Neural cell (in vitro differentiated cells): ENCODE results near the gene PTPRN2. TPM values are rescaled to one million over a fixed set of nuclear protein-coding genes. Genes with fewer than 3 reads are reported as not detected.

Experiments
- H2AFZ ChIP-seq: fragments of 200-600, 300-800 bp; sonication (generic), shearing (Covaris generic); 2 replicates; pipeline ENCODE4 v1.6.0; 2014; ENCODE audit warnings: low read depth, mild to moderate bottlenecking, antibody characterized with exemption, low read length, moderate library complexity
- H3F3A ChIP-seq: fragments of 200-600 bp; shearing (Covaris generic); 2 replicates; pipeline ENCODE4 v1.6.1; 2016; ENCODE audit warnings: mild to moderate bottlenecking, moderate library complexity, mixed read lengths, antibody characterized with exemption, low read length; ENCODE audit not compliant: insufficient read depth, poor library complexity, severe bottlenecking
- H3K27ac ChIP-seq: fragments of 200-600, 300-800 bp; sonication (generic), shearing (Covaris generic); 2 replicates; pipeline ENCODE4 v1.5.1; 2014; ENCODE audit warnings: mild to moderate bottlenecking, low read length, moderate library complexity
- H3K27me3 ChIP-seq: fragments of 300-800, 200-600 bp; sonication (generic), shearing (Covaris generic); 2 replicates; pipeline ENCODE4 v1.6.0; 2014; ENCODE audit warnings: mild to moderate bottlenecking, low read depth, low read length, moderate library complexity; ENCODE audit not compliant: insufficient read depth
- H3K36me3 ChIP-seq: fragments of 300-800, 200-600 bp; sonication (generic), shearing (Covaris generic); 2 replicates; pipeline ENCODE4 v1.5.1; 2014; ENCODE audit warnings: mild to moderate bottlenecking, antibody characterized with exemption, low read length, moderate library complexity; ENCODE audit not compliant: insufficient read depth
- H3K4me2 ChIP-seq: fragments of 300-800, 200-600 bp; sonication (generic), shearing (Covaris generic); 2 replicates; pipeline ENCODE4 v1.6.0; 2014; ENCODE audit warnings: mild to moderate bottlenecking, low read length
- H3K4me3 ChIP-seq: fragments of 300-800, 200-600 bp; sonication (generic), shearing (Covaris generic); 2 replicates; pipeline ENCODE4 v1.5.1; 2014; ENCODE audit warnings: mild to moderate bottlenecking, low read length, moderate library complexity
- H3K79me2 ChIP-seq: fragments of 200-600 bp; shearing (Covaris generic); replicated peaks from 2 replicates; pipeline ENCODE4 v1.6.0; 2014; ENCODE audit warnings: mild to moderate bottlenecking, low read length, moderate library complexity; ENCODE audit not compliant: insufficient read depth
- H3K9ac ChIP-seq: fragments of 300-800, 200-600 bp; sonication (generic), shearing (Covaris generic); 2 replicates; pipeline ENCODE4 v1.6.1; 2016; ENCODE audit warnings: mild to moderate bottlenecking, low read length, mixed read lengths
- H3K9me2 ChIP-seq: fragments of 200-600 bp; shearing (Covaris generic); 2 replicates; pipeline ENCODE4 v1.6.1; 2016; ENCODE audit warnings: mild to moderate bottlenecking, low read length, mixed read lengths; ENCODE audit not compliant: insufficient read depth
- H3K9me3 ChIP-seq: fragments of 200-600, 300-800 bp; sonication (generic), shearing (Covaris generic); 2 replicates; pipeline ENCODE4 v1.6.1; 2016; ENCODE audit warnings: mild to moderate bottlenecking, mixed run types, low read length, moderate library complexity, mixed read lengths
- H4K20me1 ChIP-seq: fragments of 200-600 bp; shearing (Covaris generic); 2 replicates; pipeline ENCODE4 v1.6.1; 2016; ENCODE audit warnings: mild to moderate bottlenecking, mixed run types; ENCODE audit not compliant: insufficient read depth
- CTCF ChIP-seq: fragments of 450-650 bp; IDR thresholded peaks from 2 replicates; pipeline ENCODE4 v1.5.1; 2014; ENCODE audit warnings: antibody characterized with exemption, mild to moderate bottlenecking, moderate library complexity; ENCODE audit not compliant: poor library complexity, severe bottlenecking
- EP300 ChIP-seq: fragments of 450-650 bp; conservative IDR thresholded peaks from 2 replicates; pipeline ENCODE4 v1.6.1; 2014; ENCODE audit warnings: antibody characterized with exemption, mild to moderate bottlenecking, moderate library complexity; ENCODE audit not compliant: poor library complexity, severe bottlenecking
- EZH2 ChIP-seq: fragments of 200-600, 300-800 bp; shearing (Covaris generic), sonication (generic); IDR thresholded peaks from 2 replicates; pipeline ENCODE4 v1.6.1; 2014; ENCODE audit warnings: antibody characterized with exemption, low read length, borderline replicate concordance, mild to moderate bottlenecking; ENCODE audit not compliant: insufficient read depth, poor library complexity, severe bottlenecking
- MXI1 ChIP-seq: fragments of 450-650 bp; conservative IDR thresholded peaks from 2 replicates; pipeline ENCODE4 v1.6.1; 2014; ENCODE audit warnings: antibody characterized with exemption, mild to moderate bottlenecking; ENCODE audit not compliant: poor library complexity, severe bottlenecking
- POLR2AphosphoS5 ChIP-seq: IDR thresholded peaks from 2 replicates; pipeline ENCODE4 v1.6.1; 2012
- RAD21 ChIP-seq: fragments of 450-650 bp; conservative IDR thresholded peaks from 2 replicates; pipeline ENCODE4 v1.6.1; 2014; ENCODE audit warnings: antibody characterized with exemption, mild to moderate bottlenecking, moderate library complexity
- REST ChIP-seq: IDR thresholded peaks from 2 replicates; pipeline ENCODE4 v1.6.1; 2012; ENCODE audit warnings: borderline replicate concordance
- SMC3 ChIP-seq: fragments of 450-650 bp; conservative IDR thresholded peaks from 2 replicates; pipeline ENCODE4 v1.6.1; 2014; ENCODE audit warnings: antibody characterized with exemption, mild to moderate bottlenecking, moderate library complexity; ENCODE audit not compliant: poor library complexity
- TAF1 ChIP-seq: IDR thresholded peaks from 2 replicates; pipeline ENCODE4 v1.6.1; 2012; ENCODE audit warnings: low read depth
- polyA plus RNA-seq: library from polyadenylated mRNA; depleted of rRNA; stranded (reverse); fragments of >200 nt; gene quantifications from 2 replicates; pipeline ENCODE4 v1.2.3, GENCODE V29; 2014

The PTPRN2 gene
- polyA plus RNA-seq, 1 donor from 2014 or later: 31.0 TPM

- H3K4me2 ChIP-seq: no peak overlapping the region
- H3K27ac ChIP-seq: peak overlapping the region; percentile 77
- H3K9me2 ChIP-seq: no peaks in the 10 kb centered on the region
- H3K9me3 ChIP-seq: no peaks in the 10 kb centered on the region
- no peaks in the 10 kb centered on the region for H4K20me1 ChIP-seq
- H3K36me3 ChIP-seq: no peaks in the 10 kb centered on the region
- no peak overlapping the region for H3K9ac ChIP-seq
- no peak overlapping the region for H2AFZ ChIP-seq
- H3F3A ChIP-seq: peaks cover 10% of the 10 kb centered on the region
- no peak overlapping the region for H3K4me3 ChIP-seq
- no peak for TF ChIP-seq CTCF
- no peak for TF ChIP-seq RAD21
- TF ChIP-seq EZH2: no peak
- TF ChIP-seq MXI1: no peak
- TF ChIP-seq EP300: no peak
- no peak for TF ChIP-seq REST
- no peaks in the 10 kb centered on the region for H3K27me3 ChIP-seq
- no peaks in the 10 kb centered on the region for H3K79me2 ChIP-seq
These were observed 569.4 kb downstream of the PTPRN2 start for GRCh38 chr7:158018098-158018762.

- Histone ChIP-seq H3K27me3 (no peaks in the 10 kb centered on the region), H3K4me2 (peak overlapping the region; percentile 49), H3K79me2 (no peaks in the 10 kb centered on the region), H3K27ac (peak overlapping the region; percentile 77), H4K20me1 (no peaks in the 10 kb centered on the region), H3K9me2 (no peaks in the 10 kb centered on the region), H2AFZ (no peak overlapping the region), H3F3A (peaks cover 10% of the 10 kb centered on the region), H3K36me3 (no peaks in the 10 kb centered on the region), H3K9me3 (no peaks in the 10 kb centered on the region), H3K9ac (peak overlapping the region; percentile 64), H3K4me3 (peak overlapping the region; percentile 59)
- TF ChIP-seq EP300: peak; percentile 1
- no peak for TF ChIP-seq EZH2
- TF ChIP-seq POLR2AphosphoS5: peak; percentile 4
- no peak for TF ChIP-seq MXI1
- peak; percentile 27 for TF ChIP-seq TAF1
- TF ChIP-seq CTCF: no peak
- TF ChIP-seq RAD21: no peak
- TF ChIP-seq REST: peak; percentile 62
- no peak for TF ChIP-seq SMC3
These were observed 570.2 kb downstream of the PTPRN2 start for GRCh38 chr7:158017111-158018097.
